ENCODE measurements around the gene CELSR3. TPM values are rescaled to one million over a fixed set of nuclear protein-coding genes. Genes with fewer than 3 reads are reported as not detected.

CELSR3 gene
- polyA plus RNA-seq, 1 donor from 2014 or later, result 0.59 TPM

GRCh38 chr3:48692551-48692950 lies 29.9 kb upstream of the CELSR3 start:
- Mint-ChIP-seq H3K27ac (no peak overlapping the region), H3K27me3 (no peaks in the 10 kb centered on the region), H3K36me3 (peaks cover 1% of the 10 kb centered on the region), H3K9me3 (no peaks in the 10 kb centered on the region), H3K4me3 (no peak overlapping the region), H3K4me1 (peaks cover 0 to 5% (median 3%) of the 10 kb centered on the region in 3 donors)

GRCh38 chr3:48690846-48691458 lies 28.3 kb upstream of the CELSR3 start:
- peak overlapping the region in 1 of 3 donors; percentile 47 for H3K27ac Mint-ChIP-seq
- H3K9me3 Mint-ChIP-seq, result no peaks in the 10 kb centered on the region
- H3K36me3 Mint-ChIP-seq, result peaks cover 1% of the 10 kb centered on the region
- H3K27me3 Mint-ChIP-seq, result no peaks in the 10 kb centered on the region
- H3K4me3 Mint-ChIP-seq, result peak overlapping the region in 1 of 4 donors; percentile 3
- H3K4me1 Mint-ChIP-seq, result peaks cover 3 to 14% (median 7%) of the 10 kb centered on the region in 3 donors

GRCh38 chr3:48689384-48689783 lies 26.7 kb upstream of the CELSR3 start:
- peaks cover 1% of the 10 kb centered on the region for H3K36me3 Mint-ChIP-seq
- no peak overlapping the region for H3K27ac Mint-ChIP-seq
- no peak overlapping the region for H3K4me3 Mint-ChIP-seq
- peaks cover 3 to 22% (median 13%) of the 10 kb centered on the region in 3 donors for H3K4me1 Mint-ChIP-seq
- no peaks in the 10 kb centered on the region for H3K27me3 Mint-ChIP-seq
- no peaks in the 10 kb centered on the region for H3K9me3 Mint-ChIP-seq

- Mint-ChIP-seq H3K27ac (no peak overlapping the region), H3K36me3 (peaks cover 1% of the 10 kb centered on the region), H3K27me3 (no peaks in the 10 kb centered on the region), H3K4me3 (peak overlapping the region in 1 of 4 donors; percentile 63), H3K4me1 (peaks cover 3 to 25% (median 16%) of the 10 kb centered on the region in 3 donors), H3K9me3 (no peaks in the 10 kb centered on the region)
Measured at GRCh38 chr3:48688737-48689075, 26.0 kb upstream of the CELSR3 start.

- Mint-ChIP-seq H3K36me3 (peaks cover 1% of the 10 kb centered on the region), H3K27me3 (no peaks in the 10 kb centered on the region), H3K4me1 (peaks cover 3 to 27% (median 16%) of the 10 kb centered on the region in 3 donors), H3K27ac (peak overlapping the region in 2 of 3 donors; percentile 23 to 31), H3K9me3 (no peaks in the 10 kb centered on the region), H3K4me3 (peak overlapping the region in 1 of 4 donors; percentile 63)
Measured at GRCh38 chr3:48688032-48688736, 25.5 kb upstream of the CELSR3 start.

- peak overlapping the region in 1 of 4 donors; percentile 84 for H3K4me3 Mint-ChIP-seq
- peak overlapping the region in 1 of 3 donors; percentile 41 for H3K27ac Mint-ChIP-seq
- H3K27me3 Mint-ChIP-seq, result no peaks in the 10 kb centered on the region
- peaks cover 3 to 23% (median 13%) of the 10 kb centered on the region in 3 donors for H3K4me1 Mint-ChIP-seq
- peaks cover 1% of the 10 kb centered on the region for H3K36me3 Mint-ChIP-seq
- H3K9me3 Mint-ChIP-seq, result no peaks in the 10 kb centered on the region
Measured at GRCh38 chr3:48687220-48687678, 24.6 kb upstream of the CELSR3 start.

GRCh38 chr3:48686538-48687219 lies 24.0 kb upstream of the CELSR3 start:
- H3K27ac Mint-ChIP-seq, result peak overlapping the region in 1 of 3 donors; percentile 84
- H3K4me3 Mint-ChIP-seq, result peak overlapping the region; percentile 84 to 98 (median 91)
- no peaks in the 10 kb centered on the region for H3K9me3 Mint-ChIP-seq
- H3K27me3 Mint-ChIP-seq, result no peaks in the 10 kb centered on the region
- peaks cover 3 to 23% (median 13%) of the 10 kb centered on the region in 3 donors for H3K4me1 Mint-ChIP-seq
- peaks cover 1% of the 10 kb centered on the region for H3K36me3 Mint-ChIP-seq

GRCh38 chr3:48685603-48686511 lies 23.2 kb upstream of the CELSR3 start, which contains the start of gene NCKIPSD:
Gene NCKIPSD, minus strand, starts transcription at chr3:48685915. Its CDS starts 108 bp downstream, at chr3:48685807.
- no peaks in the 10 kb centered on the region for H3K9me3 Mint-ChIP-seq
- peaks cover 3 to 22% (median 16%) of the 10 kb centered on the region in 3 donors for H3K4me1 Mint-ChIP-seq
- peak within 1 kb of the TSS; percentile 84 to 98 (median 91) for H3K4me3 Mint-ChIP-seq
- H3K27ac Mint-ChIP-seq, result peak within 1 kb of the TSS; percentile 84 to 91 (median 90)
- H3K36me3 Mint-ChIP-seq, result peaks cover 1% of the 10 kb centered on the region
- no peaks in the 10 kb centered on the region for H3K27me3 Mint-ChIP-seq

GRCh38 chr3:48685293-48685602 lies 22.6 kb upstream of the CELSR3 start:
- peaks cover 4% of the 10 kb centered on the region for H3K36me3 Mint-ChIP-seq

GRCh38 chr3:48684480-48685143 lies 21.9 kb upstream of the CELSR3 start:
- Mint-ChIP-seq H3K27ac (peak overlapping the region in 2 of 3 donors; percentile 1 to 47), H3K4me1 (peaks cover 7 to 33% (median 28%) of the 10 kb centered on the region in 3 donors), H3K9me3 (no peaks in the 10 kb centered on the region), H3K4me3 (peak overlapping the region; percentile 73 to 98 (median 86)), H3K27me3 (peaks cover 1% of the 10 kb centered on the region), H3K36me3 (peaks cover 6% of the 10 kb centered on the region)

More at GRCh38 chr3:48685293-48685602, 22.6 kb upstream of the CELSR3 start:
- Mint-ChIP-seq H3K4me1 (peaks cover 3 to 28% (median 22%) of the 10 kb centered on the region in 3 donors), H3K27me3 (no peaks in the 10 kb centered on the region), H3K4me3 (peak overlapping the region; percentile 84 to 98 (median 91)), H3K27ac (peak overlapping the region in 1 of 3 donors; percentile 84), H3K9me3 (no peaks in the 10 kb centered on the region)

GRCh38 chr3:48684054-48684349 lies 21.3 kb upstream of the CELSR3 start:
- peaks cover 6% of the 10 kb centered on the region for H3K36me3 Mint-ChIP-seq
- H3K27ac Mint-ChIP-seq, result peak overlapping the region in 1 of 3 donors; percentile 47
- peaks cover 10 to 38% (median 34%) of the 10 kb centered on the region in 3 donors for H3K4me1 Mint-ChIP-seq
- no peaks in the 10 kb centered on the region for H3K9me3 Mint-ChIP-seq
- H3K27me3 Mint-ChIP-seq, result peaks cover 2% of the 10 kb centered on the region
- peak overlapping the region in 2 of 4 donors; percentile 3 to 84 for H3K4me3 Mint-ChIP-seq

- Mint-ChIP-seq H3K36me3 (peaks cover 7% of the 10 kb centered on the region), H3K9me3 (no peaks in the 10 kb centered on the region), H3K4me3 (peak overlapping the region in 1 of 4 donors; percentile 22), H3K27me3 (peaks cover 2% of the 10 kb centered on the region), H3K27ac (no peak overlapping the region), H3K4me1 (peaks cover 10 to 42% (median 34%) of the 10 kb centered on the region in 3 donors)
Measured at GRCh38 chr3:48682786-48683185, 20.1 kb upstream of the CELSR3 start.

- peaks cover 2% of the 10 kb centered on the region for H3K27me3 Mint-ChIP-seq
- peaks cover 9% of the 10 kb centered on the region for H3K36me3 Mint-ChIP-seq
- peaks cover 10 to 42% (median 34%) of the 10 kb centered on the region in 3 donors for H3K4me1 Mint-ChIP-seq
- H3K4me3 Mint-ChIP-seq, result no peak overlapping the region
- no peaks in the 10 kb centered on the region for H3K9me3 Mint-ChIP-seq
- no peak overlapping the region for H3K27ac Mint-ChIP-seq
Measured at GRCh38 chr3:48681974-48682610, 19.4 kb upstream of the CELSR3 start.

Data from IgD-negative memory B cell (primary cell).